Mesendoderm (in vitro differentiated cells): ENCODE data around the gene KRT38.
"Not testable (repeated sequence)": the region's sequence is repeated elsewhere in the genome, so short reads cannot be mapped to it uniquely, and the experiment has no call there.

ENCODE experiments used
- DNase-seq: peaks from one replicate; pipeline ENCODE4 v3.0.0; 2013
- H2AK5ac ChIP-seq: 2 replicates; pipeline ENCODE4 v1.6.1; 2013; ENCODE audit warnings: low read length, inconsistent platforms
- H2BK120ac ChIP-seq: 2 replicates; pipeline ENCODE4 v1.6.1; 2013; ENCODE audit warnings: low read depth, mild to moderate bottlenecking, low read length, moderate library complexity, mixed read lengths
- H2BK15ac ChIP-seq: replicated peaks from 2 replicates; pipeline ENCODE4 v1.6.1; 2013; ENCODE audit warnings: low read depth, mild to moderate bottlenecking, moderate library complexity
- H2BK5ac ChIP-seq: 2 replicates; pipeline ENCODE4 v1.6.1; 2013; ENCODE audit warnings: low read length, inconsistent platforms
- H3K18ac ChIP-seq: 2 replicates; pipeline ENCODE4 v1.6.1; 2013; ENCODE audit warnings: mild to moderate bottlenecking, low read length, mixed read lengths
- H3K23ac ChIP-seq: one replicate; pipeline ENCODE4 v1.6.1; 2013; ENCODE audit warnings: low read length
- H3K27ac ChIP-seq: 2 replicates; pipeline ENCODE4 v1.5.1; 2013; ENCODE audit warnings: low read depth, mild to moderate bottlenecking, inconsistent platforms, low read length, moderate library complexity
- H3K27me3 ChIP-seq: 2 replicates; pipeline ENCODE4 v1.6.1; 2013; ENCODE audit warnings: low read length, control low read depth, mild to moderate bottlenecking, inconsistent platforms; ENCODE audit not compliant: insufficient read depth, poor library complexity
- H3K36me3 ChIP-seq: 2 replicates; pipeline ENCODE4 v1.6.1; 2013; ENCODE audit warnings: low read length, inconsistent platforms; ENCODE audit not compliant: control insufficient read depth, insufficient read depth
- H3K4ac ChIP-seq: one replicate; pipeline ENCODE4 v1.6.1; 2013; ENCODE audit warnings: low read depth, mild to moderate bottlenecking, low read length, moderate library complexity
- H3K4me1 ChIP-seq: 2 replicates; pipeline ENCODE4 v1.6.1; 2013; ENCODE audit warnings: low read depth, low read length, inconsistent platforms; ENCODE audit not compliant: control insufficient read depth
- H3K4me2 ChIP-seq: 2 replicates; pipeline ENCODE4 v1.6.1; 2013; ENCODE audit warnings: low read length
- H3K4me3 ChIP-seq: 2 replicates; pipeline ENCODE4 v1.5.1; 2013; ENCODE audit warnings: mild to moderate bottlenecking, low read length
- H3K56ac ChIP-seq: one replicate; pipeline ENCODE4 v1.6.1; 2013; ENCODE audit warnings: low read length
- H3K79me1 ChIP-seq: 2 replicates; pipeline ENCODE4 v1.6.1; 2013; ENCODE audit warnings: low read length, inconsistent platforms
- H3K79me2 ChIP-seq: 2 replicates; pipeline ENCODE4 v1.6.1; 2013; ENCODE audit warnings: mild to moderate bottlenecking, low read length; ENCODE audit not compliant: control insufficient read depth, insufficient read depth
- H3K9ac ChIP-seq: 2 replicates; pipeline ENCODE4 v1.6.1; 2013; ENCODE audit warnings: low read length, inconsistent platforms
- H4K5ac ChIP-seq: one replicate; pipeline ENCODE4 v1.6.1; 2013; ENCODE audit warnings: low read length
- H4K8ac ChIP-seq: one replicate; pipeline ENCODE4 v1.6.1; 2013; ENCODE audit warnings: low read depth, mild to moderate bottlenecking, control low read depth, low read length, moderate library complexity
- WGBS: extraction: QIAGEN DNeasy Blood & Tissue Kit; methylation state at CpG from one replicate; pipeline ENCODE4 v1.1.7; 2013; ENCODE audit warnings: low lambda C conversion rate, missing lambda C conversion rate; ENCODE audit not compliant: insufficient coverage; ENCODE audit errors: extremely low coverage; 5-methylcytosine and 5-hydroxymethylcytosine counted together

The KRT38 gene

GRCh38 chr17:41428591-41429291 lies 12.0 kb downstream of the KRT38 start:
- no peak overlapping the region for H3K23ac ChIP-seq
- H3K79me1 ChIP-seq = no peaks in the 10 kb centered on the region
- no peak overlapping the region for H2BK15ac ChIP-seq
- H3K9ac ChIP-seq = no peak overlapping the region
- no CpG with 5 or more reads among the region's 4 CpGs for WGBS
- no peak overlapping the region for H2AK5ac ChIP-seq
- H3K4me2 ChIP-seq = no peak overlapping the region
- H3K56ac ChIP-seq = no peak overlapping the region
- H3K79me2 ChIP-seq = no peaks in the 10 kb centered on the region
- H4K5ac ChIP-seq = no peak overlapping the region
- H3K4me3 ChIP-seq = no peak overlapping the region
- no peak overlapping the region for H3K18ac ChIP-seq
- no peak overlapping the region for H4K8ac ChIP-seq
- H3K4me1 ChIP-seq = no peaks in the 10 kb centered on the region
- no peak overlapping the region for H2BK120ac ChIP-seq
- DNase-seq = no peak
- H3K27ac ChIP-seq = no peak overlapping the region
- no peak overlapping the region for H3K4ac ChIP-seq
- no peaks in the 10 kb centered on the region for H3K36me3 ChIP-seq
- H2BK5ac ChIP-seq = no peak overlapping the region
- no peaks in the 10 kb centered on the region for H3K27me3 ChIP-seq

DNA sequence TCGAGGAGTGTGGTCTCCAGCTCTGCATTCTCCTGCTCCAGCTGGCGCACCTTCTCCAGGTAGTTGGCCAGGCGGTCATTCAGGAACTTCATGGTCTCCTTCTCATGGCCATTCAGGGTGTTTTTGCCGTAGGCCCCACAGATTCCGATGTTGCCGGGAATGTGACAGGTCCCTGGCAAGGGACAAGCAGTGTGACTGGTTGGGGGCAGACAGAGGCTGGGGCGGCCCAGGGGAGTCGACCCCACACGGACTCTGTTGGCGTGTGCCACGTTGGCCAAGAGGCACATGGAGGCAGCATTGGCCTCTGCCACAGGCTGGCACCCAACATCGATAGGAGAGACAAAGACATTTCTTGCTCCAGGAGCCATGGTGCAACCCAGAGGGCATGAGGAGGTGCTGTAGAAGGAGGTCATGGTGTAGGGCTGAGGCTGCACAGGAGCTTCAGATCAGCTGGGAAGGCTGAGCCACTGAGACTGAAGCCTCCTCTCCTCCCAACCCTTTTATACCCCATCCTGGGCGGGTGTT lies 16.6 kb downstream of the KRT38 start, which contains the start of gene KRT37:
TSS of gene KRT37 (minus strand) at position 475 of the 525 bp plus-strand sequence. CDS start at position 413, 62 bp downstream.
- H3K23ac ChIP-seq = no peak within 1 kb of the TSS
- H3K79me2 ChIP-seq = no peaks in the 10 kb centered on the region
- no peaks in the 10 kb centered on the region for H3K79me1 ChIP-seq
- no peak within 1 kb of the TSS for H3K4me3 ChIP-seq
- H3K4me2 ChIP-seq = no peak within 1 kb of the TSS
- no peak within 1 kb of the TSS for H4K8ac ChIP-seq
- no peak within 1 kb of the TSS for H3K27ac ChIP-seq
- no peaks in the 10 kb centered on the region for H3K27me3 ChIP-seq
- no peaks in the 10 kb centered on the region for H3K4me1 ChIP-seq
- H3K18ac ChIP-seq = no peak within 1 kb of the TSS
- no peak within 1 kb of the TSS for H4K5ac ChIP-seq
- no peak within 1 kb of the TSS for H3K56ac ChIP-seq
- no CpG with 5 or more reads among the region's 13 CpGs for whole genome bisulfite sequencing
- no peak within 1 kb of the TSS for H2AK5ac ChIP-seq
- no peak for DNase-seq
- H2BK120ac ChIP-seq = no peak within 1 kb of the TSS
- no peak within 1 kb of the TSS for H2BK15ac ChIP-seq
- H2BK5ac ChIP-seq = no peak within 1 kb of the TSS
- no peak within 1 kb of the TSS for H3K9ac ChIP-seq
- no peaks in the 10 kb centered on the region for H3K36me3 ChIP-seq
- H3K4ac ChIP-seq = no peak within 1 kb of the TSS

GRCh38 chr17:41422586-41422985 lies 18.2 kb downstream of the KRT38 start:
- not testable (repeated sequence) for H3K27me3 ChIP-seq, H3K4me2 ChIP-seq, H3K79me1 ChIP-seq, H3K4me1 ChIP-seq, H2BK120ac ChIP-seq, H3K9ac ChIP-seq, H3K4me3 ChIP-seq, H3K18ac ChIP-seq, H4K5ac ChIP-seq, H2BK15ac ChIP-seq, H3K36me3 ChIP-seq, H3K56ac ChIP-seq, H3K27ac ChIP-seq, DNase-seq, H2BK5ac ChIP-seq, H3K23ac ChIP-seq, H3K79me2 ChIP-seq, H3K4ac ChIP-seq, H4K8ac ChIP-seq, H2AK5ac ChIP-seq
- WGBS = no CpG with 5 or more reads among the region's 11 CpGs

- Histone ChIP-seq H2BK5ac (no peak overlapping the region), H4K5ac (no peak overlapping the region), H3K27ac (no peak overlapping the region), H2BK120ac (no peak overlapping the region), H3K79me1 (no peaks in the 10 kb centered on the region), H3K18ac (no peak overlapping the region), H3K79me2 (no peaks in the 10 kb centered on the region), H3K56ac (no peak overlapping the region), H2AK5ac (no peak overlapping the region), H3K4me1 (no peaks in the 10 kb centered on the region), H3K4ac (no peak overlapping the region), H3K4me2 (no peak overlapping the region), H2BK15ac (no peak overlapping the region), H4K8ac (no peak overlapping the region), H3K23ac (no peak overlapping the region), H3K27me3 (no peaks in the 10 kb centered on the region), H3K4me3 (no peak overlapping the region), H3K9ac (no peak overlapping the region), H3K36me3 (no peaks in the 10 kb centered on the region)
- DNase-seq = no peak
- WGBS = no CpG with 5 or more reads among the region's 4 CpGs
Observed at GRCh38 chr17:41421617-41422016, 19.2 kb downstream of the KRT38 start.

- DNase-seq = no peak
- H3K4me1 ChIP-seq = no peaks in the 10 kb centered on the region
- H3K27me3 ChIP-seq = no peaks in the 10 kb centered on the region
- H3K36me3 ChIP-seq = no peaks in the 10 kb centered on the region
- H2BK120ac ChIP-seq = no peak overlapping the region
- H3K4me3 ChIP-seq = no peak overlapping the region
- no peak overlapping the region for H4K5ac ChIP-seq
- H3K9ac ChIP-seq = no peak overlapping the region
- no peak overlapping the region for H2BK15ac ChIP-seq
- H3K27ac ChIP-seq = no peak overlapping the region
- H2BK5ac ChIP-seq = no peak overlapping the region
- no peak overlapping the region for H3K4ac ChIP-seq
- H3K4me2 ChIP-seq = no peak overlapping the region
- no peak overlapping the region for H3K18ac ChIP-seq
- H3K79me2 ChIP-seq = no peaks in the 10 kb centered on the region
- no CpG with 5 or more reads among the region's 9 CpGs for WGBS
- H3K56ac ChIP-seq = no peak overlapping the region
- H3K23ac ChIP-seq = no peak overlapping the region
- no peaks in the 10 kb centered on the region for H3K79me1 ChIP-seq
- H2AK5ac ChIP-seq = no peak overlapping the region
- no peak overlapping the region for H4K8ac ChIP-seq
Observed at GRCh38 chr17:41421116-41421515, 19.7 kb downstream of the KRT38 start.

DNA sequence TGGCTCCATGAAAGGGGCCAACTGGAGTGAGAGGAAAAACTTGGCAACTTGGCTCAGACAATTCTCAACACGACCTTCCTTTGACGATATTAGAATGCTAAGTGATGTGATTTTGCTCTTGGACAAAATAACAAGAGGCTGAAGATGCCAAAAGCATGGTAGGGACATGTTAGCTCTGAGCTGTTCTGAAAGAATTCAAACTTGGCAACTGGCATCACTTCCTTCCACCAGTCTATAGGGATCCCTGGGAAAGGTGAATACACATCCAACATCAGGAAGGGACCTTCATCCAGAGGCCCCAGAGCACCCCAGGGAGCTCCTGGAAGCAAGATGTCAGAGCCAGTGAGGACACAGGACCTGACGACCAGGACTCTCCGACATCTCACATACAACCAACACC lies 20.6 kb downstream of the KRT38 start:
- Histone ChIP-seq H3K27me3 (no peaks in the 10 kb centered on the region), H2BK5ac (no peak overlapping the region), H3K4me3 (no peak overlapping the region), H3K23ac (no peak overlapping the region), H2BK120ac (no peak overlapping the region), H4K5ac (no peak overlapping the region), H2AK5ac (no peak overlapping the region), H3K56ac (no peak overlapping the region), H3K9ac (no peak overlapping the region), H3K4me1 (no peaks in the 10 kb centered on the region), H3K4ac (no peak overlapping the region), H3K18ac (no peak overlapping the region), H4K8ac (no peak overlapping the region), H3K4me2 (no peak overlapping the region), H2BK15ac (no peak overlapping the region), H3K79me2 (no peaks in the 10 kb centered on the region), H3K79me1 (no peaks in the 10 kb centered on the region), H3K36me3 (no peaks in the 10 kb centered on the region), H3K27ac (no peak overlapping the region)
- WGBS = no CpG with 5 or more reads among the region's 4 CpGs
- no peak for DNase-seq
